GM20431 (cell line): ENCODE measurements around the gene MAP2K6.

Experiments used
- in situ Hi-C: fragments of 300-500 bp; cut with MseI, MboI; formaldehyde crosslinking; loops from one replicate; pipeline ENCODE4 v1.15.0; 2020; ENCODE audit warnings: low sequenced_read_pairs; ENCODE audit not compliant: unreplicated experiment

Gene MAP2K6

DNA sequence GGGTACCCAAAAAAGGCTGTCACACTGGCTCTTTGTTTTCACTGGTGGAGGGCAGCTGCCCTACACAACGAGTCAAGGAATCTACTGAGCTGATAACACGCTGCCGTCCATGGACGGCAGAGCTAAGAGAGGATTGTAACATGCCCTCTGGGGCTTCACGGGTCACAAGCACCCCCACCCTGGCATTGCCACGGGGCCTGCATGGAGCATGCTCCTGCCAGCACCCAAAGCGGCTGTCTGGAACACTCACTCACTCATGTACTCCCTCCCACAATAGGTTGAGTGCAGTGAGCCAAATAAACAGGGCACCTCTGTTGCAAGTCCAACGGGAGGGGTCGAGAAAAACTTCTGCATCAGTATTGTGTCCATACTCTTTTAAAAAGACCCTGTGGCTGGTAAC, 181.6 kb downstream of the MAP2K6 start:
- in situ Hi-C loops, result no loop called here

DNA sequence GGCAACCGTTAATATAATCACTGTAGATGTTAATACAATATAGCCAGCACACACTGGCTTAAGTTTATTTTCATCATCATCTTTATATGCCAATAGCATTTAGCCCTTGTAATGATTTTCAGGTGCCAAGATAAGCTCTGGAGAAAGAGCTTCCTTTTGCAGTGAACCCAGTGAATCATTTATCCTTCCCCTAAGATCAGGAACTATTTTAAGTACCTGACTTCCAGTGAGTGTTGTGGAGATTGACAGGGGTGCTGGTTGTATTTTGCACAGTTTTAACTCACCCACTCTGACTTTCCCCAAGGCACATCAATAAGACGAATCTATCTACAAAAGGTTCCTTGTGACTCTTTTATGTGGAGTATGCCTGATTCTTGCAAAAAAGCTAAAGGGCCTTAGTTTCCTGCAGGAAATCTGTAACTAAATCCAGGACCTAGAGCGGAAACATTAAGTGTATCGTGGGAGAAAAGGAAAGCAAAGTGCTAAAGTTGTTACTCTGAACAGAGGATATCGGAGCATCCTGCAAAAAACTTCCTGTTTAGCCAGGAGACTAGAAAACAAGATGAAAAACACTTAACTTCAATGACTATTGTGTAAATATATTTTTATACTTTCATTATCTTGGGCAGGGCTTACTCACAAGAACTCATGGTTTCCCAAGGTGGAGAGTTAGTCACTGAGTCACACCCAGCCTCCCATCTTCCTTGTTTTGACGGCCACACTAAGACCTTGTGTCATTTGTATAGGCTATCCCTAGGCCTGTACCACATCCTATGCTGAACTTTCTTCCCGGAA, 183.6 kb downstream of the MAP2K6 start:
- in situ Hi-C loops, result no loop called here

DNA sequence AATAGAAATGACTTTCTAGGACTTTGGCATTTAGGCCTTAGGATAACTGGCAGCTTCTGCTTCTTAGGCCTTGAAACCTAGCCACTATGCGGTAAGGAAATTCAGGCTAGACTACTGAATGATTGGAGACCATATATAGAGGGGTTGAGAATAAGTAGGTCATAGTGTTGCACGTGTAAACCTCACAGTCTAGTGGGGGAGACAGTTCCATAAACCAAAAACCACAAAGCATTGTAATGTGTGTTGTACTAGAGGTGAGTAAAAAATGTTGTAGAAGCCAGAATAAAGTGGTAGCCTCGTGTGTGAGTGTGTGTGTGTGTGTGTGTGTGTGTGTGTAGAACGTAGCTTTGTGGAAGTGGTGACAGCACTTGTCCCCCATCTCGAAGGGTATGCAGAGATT, 188.5 kb downstream of the MAP2K6 start:
- in situ Hi-C loops, result loop anchor here (10.0 kb wide), 1 partner anchor 542 kb away; no protein-coding TSS in a partner anchor
